ENCODE data around the gene HOXB3.

The HOXB3 gene

DNA sequence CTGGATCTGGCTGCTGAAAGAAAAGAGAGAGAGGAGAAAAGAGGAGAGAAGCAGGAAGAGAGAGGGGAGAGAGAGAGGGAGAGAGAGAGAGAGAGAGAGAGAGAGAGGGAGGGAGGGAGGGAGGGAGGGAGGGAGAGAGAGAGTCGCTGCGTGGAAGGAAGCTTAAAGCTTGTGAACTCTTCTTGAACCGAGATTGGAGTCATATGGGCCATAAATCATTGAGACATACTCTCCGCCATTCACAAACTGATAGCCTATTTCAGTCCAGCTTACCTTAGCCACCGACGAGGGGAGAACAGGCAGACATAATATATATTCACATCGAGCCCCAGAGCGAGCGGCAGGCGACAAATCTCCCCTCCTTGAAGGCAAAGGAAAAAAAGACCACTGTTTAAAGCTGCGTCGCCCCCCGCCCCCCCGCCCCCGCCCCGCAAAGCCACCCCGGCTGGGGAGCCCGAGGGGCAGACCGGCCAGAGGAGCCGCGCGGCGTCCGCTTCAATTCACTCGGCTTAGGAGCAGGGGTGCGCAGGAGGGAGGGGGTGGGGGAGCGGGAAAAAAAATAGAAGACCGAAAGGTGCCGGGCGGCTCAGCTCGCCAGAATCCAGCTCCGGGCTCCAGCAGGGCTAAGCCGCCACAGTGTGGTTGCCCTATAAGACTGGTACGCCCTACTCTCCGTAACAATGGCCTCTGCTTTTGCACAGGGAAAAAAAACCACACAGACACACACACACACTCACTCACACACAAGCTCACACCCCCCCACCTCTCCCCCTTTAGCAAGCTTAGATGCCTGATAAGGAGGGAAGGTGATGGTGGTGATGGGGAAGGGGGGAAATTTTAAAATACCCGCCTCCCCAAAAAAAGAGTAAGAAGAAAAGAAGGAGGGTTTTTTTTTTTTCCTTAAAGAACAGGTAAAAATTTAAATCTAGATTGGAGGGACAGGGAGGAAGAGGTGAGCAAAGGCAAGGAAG lies 34.5 kb downstream of the HOXB3 start:
- no peak for DNase-seq

DNA sequence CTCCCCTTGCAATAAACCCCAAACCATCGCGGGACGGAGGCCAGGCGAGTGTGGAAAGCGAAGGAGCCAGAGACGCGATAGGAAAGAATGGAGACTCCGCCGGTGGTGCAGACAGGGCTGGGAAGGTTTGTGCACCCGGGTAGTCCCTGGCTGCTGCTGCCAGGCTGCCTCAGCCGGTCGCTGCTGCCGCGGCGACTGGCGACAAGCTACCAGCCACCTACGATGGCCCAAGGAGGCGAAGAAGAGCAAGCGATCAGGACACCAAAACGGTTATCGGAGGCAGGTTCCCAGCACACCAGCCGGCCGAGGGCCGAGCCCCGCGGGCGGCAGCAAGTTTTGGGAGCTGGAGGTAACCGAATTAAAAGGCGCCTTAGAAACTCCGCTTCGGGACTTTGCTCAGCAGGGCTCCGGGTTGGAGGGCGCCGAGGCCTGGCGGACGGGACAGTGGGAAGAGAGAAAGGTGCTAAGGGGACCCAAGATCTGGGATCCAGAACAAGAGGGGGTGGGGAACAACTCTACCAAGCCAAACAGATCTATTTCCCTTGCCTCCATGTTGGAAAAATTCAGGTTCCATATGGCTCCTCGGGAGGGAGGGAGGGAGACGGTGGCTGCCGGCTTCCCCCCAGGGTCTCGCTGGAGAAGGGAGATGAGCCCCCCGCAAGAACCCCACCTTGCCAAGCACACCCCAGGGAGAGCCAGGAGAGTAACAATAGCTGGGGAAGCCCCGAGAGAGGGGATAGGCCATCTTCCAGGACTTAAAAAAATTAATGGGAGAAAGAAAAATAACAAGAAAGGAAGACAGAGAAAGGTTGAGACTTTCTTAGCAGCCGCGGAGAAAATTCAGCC lies 35.4 kb downstream of the HOXB3 start:
- DNase-seq: no peak

DNA sequence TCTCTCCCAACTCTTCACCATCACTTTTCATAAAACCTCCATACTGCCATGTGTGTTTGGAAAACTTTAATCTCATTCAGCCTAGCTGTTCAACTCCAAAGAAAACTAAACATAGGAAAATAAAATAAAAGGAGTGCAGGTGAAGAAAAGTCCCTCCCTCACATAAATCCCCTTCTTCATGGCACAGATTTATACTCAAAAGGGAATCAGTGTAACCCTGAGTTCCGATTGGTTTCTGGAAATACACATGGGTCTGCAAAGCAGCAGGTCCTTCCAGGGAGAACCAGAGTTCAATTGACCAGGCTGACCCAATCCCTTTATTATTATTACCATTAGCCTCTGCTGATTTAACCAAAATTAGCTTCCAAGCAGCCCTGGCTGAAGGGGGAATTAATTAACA lies 36.2 kb downstream of the HOXB3 start:
- no peak for DNase-seq

DNA sequence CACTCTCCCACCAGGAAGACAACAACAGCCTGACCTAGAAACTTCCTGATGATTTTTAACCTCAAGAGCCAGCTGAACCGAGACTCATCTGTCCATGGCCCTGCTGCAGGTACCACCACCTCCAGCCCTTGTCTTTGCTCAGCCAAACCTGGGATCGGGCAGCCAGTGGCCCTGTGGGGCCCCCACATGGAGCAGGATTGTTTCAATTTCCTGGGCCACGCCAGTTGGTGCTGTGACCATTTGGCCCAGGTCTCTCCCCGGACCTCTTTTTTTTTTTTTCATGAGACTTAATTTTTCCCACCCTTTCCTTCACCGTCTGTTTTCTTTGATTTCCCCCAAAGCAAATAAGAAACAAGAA lies 36.9 kb downstream of the HOXB3 start:
- DNase-seq: no peak

DNA sequence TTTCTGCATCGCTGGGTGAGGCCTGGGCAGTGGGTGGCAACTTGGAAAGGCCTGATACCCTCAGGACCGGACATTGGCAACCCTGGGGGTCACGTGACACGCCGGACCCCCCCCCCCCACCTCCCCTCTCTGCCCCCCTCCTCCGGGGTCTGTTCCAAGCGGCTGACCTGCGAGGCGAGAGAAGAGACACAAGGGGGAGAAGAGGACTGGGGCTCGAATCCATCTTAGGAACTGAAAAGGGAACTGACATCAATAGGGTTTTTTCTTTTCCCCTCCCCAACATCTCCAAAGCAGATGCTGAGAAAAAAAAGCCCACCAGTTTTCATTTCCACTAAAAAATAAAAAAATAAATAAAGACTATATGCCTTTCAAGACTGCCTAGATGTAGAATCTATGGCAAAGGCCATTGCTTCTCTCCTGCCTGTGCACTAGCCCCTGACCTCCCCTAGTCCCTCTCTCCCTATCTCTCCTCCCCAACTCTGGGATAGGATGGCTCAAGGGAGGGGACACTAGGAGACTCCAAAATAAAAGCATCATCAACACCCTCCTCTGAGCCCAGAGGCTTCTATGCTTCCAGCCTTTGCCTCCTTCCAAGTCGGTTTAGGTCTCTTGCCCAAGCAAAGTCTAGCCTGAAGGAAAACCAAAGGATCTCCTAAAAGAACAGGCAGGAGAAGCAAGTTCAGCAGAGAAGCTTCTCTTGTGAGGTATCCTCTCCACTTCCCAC lies 37.4 kb downstream of the HOXB3 start:
- DNase-seq: no peak

DNA sequence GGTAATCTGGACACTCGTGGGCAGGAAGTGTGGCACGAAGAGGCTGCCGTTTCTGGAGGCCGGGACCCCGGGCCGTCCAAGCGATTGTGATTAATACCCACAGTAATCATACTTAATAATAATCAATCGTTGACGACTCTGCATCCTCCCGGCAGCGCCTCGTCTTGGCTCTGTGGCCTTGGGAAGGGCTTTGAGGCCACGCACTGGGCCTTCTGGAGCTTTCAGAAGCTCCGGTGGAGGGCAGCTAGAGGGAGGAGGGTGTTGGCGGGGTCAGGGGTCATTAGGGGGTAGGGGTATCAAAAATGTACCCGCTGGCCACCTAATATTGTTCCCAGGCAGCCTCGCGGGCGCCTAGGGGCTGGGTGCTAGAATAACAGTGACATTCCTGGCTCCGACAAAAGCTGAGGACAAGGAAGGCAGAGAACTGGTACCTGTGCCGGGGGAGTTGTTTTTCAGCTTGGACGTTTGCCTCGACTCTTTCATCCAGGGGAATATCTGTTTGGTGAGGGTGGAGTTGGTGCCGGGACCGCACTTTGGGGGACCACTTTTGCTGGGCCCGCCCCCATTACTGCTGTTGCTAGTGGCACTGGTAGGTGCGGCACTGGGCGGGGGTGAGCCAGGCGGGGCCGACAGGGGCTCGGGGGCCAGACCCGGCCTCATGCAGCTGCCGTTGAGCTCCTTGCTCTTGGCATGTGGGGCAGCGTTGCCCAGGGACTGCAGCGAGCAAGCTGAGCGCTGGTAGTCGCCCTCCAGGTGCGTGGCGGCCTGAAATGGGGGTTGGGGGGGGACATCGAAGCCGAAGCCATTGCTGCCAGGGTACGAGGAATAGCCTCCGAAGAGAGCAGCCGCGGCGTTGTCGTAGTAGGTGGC lies 38.2 kb downstream of the HOXB3 start:
- no peak for DNase-seq

DNA sequence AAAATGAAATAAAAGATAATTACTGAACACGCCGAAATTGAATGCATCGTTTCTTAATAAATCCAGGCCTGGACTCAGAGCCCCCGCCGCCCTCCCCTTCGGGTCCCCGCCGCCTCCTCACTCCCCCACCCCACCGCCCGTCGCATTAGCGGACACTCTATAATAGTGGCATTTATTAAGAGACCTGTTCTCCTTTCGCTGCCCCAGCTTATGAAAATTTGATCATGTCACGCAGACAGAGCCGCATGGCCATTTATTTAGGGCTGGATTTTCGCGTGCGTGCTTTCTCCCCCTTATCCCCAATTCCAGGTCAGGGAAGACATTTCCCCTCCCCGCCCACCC lies 38.9 kb downstream of the HOXB3 start:
- no peak for DNase-seq

DNA sequence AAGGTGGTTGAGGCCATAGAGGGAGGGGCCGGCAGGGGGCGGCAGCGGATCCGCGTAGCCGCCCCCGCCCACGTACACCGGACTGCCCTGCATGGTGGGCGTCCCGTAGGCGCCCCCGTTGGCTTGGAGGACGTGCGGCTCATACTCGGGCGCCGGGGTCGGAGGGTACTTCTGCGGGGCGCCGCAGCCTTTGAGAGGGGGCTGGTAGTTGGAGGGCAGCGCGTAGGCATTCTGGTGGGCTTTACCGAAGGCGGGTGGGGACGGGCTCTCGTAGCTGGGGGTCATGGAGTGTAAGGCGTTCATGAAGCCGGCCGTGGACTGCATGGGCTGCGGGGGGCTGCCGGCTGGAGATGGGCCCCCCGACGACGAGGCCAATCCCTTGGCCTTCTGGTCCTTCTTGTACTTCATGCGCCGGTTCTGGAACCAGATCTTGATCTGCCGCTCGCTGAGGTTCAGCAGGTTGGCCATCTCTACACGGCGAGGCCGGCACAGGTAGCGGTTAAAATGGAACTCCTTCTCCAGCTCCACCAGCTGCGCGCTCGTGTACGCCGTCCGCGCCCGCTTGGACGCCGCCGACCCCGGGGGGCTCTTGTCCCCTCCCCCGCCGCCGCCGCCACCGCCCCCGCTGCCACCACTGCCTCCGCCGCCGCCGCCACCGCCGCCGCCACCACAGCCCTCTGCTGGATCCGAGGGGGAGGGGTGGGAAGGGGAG lies 39.4 kb downstream of the HOXB3 start:
- DNase-seq: no peak

DNA sequence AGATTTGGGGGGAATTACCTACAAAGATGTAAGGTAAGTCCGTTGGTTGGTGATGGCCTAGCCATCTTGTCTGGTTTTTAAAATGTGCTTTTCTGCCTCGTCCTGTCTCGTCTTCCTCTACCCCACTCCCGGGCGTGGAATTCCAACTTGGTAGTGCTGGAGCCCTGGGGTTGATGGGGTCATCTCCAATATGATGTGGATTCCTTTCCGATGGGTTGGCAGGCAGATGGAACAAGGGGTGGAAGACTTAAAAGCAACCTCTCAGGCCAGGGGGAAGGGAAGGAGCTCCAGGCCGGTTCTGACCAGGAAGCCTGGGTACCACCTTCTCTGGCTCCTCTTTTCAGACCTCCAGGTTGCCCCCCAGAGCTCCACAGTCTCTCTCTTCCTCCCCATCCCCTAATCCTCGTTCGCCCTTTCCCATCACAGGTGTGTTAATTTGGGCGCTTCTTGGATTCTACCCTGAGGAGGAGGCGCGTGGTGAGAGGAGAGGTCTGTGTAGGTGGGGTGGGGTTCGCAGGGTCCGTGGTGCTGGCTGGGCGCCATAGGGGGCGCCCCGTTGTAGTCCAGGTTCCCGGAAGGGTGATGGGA lies 40.0 kb downstream of the HOXB3 start:
- DNase-seq: no peak

DNA sequence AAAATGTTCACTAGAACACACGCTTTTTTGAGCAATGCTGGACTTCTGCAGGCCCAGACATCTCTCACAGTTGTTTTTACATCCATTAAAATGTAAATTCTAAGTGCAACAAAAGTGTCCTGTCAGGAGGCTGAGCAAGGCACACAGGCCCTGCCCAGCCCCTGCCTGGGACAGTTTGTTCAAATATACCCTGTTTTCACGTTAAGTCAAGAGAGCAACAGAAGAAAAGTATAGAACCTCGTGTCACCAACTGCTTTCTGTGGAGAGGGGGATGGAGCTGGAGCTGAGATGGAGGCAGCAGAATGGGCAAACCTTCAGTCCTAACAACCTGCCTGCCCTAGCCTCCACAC lies 40.8 kb downstream of the HOXB3 start:
- DNase-seq: no peak

DNA sequence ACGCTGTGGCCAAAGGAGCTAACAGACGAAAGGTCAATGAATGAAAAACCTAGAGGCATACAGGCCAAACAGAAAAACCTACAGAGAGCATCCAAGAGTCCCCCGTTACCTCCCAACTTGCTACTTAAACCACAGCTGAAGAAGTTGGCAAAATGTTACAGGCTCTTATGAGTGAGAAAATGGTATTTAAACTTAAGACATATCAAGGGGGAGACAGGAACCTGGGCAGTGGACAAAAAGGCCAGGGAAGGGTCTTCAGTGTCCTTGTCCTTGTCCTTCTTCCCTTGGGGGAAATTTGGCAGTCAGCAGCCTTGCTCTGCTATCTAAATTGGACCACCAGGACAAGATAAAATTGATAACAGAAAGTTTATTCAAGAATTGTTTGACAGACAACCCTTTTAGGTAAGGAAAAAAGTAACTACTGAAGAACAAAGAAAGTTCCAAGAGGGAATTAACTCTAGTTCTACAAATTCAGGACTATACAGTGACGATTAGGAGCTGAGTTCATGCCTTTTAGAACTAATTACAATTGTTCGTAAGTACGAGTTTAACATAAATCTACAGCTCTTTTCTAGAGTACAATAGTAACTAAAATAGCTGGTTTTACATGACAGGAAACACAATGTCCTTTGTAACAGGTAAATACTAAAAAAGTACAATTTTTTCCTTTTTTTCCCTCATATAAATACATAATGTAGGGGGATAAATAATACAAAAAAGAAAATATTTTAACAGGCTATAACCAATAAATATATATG lies 41.3 kb downstream of the HOXB3 start:
- no peak for DNase-seq

DNA sequence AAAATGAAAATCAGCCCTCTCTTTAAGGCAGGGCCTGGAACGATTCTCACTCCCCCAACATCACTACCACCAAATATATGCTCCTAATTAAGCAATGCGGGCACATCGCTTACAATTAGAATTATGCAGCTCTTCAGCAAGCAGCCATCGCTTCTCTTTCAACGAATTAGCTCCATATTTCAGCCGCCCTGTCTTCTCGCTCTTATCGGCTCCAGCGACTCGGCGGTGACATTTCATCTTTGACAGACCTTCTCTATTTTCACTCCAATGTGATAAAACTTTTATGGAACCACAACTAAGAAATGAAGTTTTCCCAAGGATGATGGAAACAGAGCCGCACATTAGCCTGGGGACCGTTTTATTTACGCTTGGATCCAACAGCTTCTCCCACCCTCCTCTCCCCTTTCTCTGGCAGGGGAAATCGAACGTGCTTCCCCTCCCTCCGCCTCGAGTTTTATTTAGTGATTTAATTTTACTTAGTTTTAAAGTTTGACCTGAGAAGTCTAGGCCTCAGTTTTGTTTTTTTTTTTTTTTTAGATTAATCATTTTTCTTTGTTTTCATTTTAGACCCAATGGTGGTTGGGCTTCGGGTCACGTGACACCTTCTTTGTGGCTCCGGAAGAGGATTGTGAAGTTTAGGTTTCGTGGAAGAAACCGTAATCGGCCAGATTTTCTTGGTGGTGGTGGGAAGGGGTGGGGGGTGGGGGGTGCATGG lies 42.1 kb downstream of the HOXB3 start:
- peak; percentile 37 to 54 for DNase-seq

DNA sequence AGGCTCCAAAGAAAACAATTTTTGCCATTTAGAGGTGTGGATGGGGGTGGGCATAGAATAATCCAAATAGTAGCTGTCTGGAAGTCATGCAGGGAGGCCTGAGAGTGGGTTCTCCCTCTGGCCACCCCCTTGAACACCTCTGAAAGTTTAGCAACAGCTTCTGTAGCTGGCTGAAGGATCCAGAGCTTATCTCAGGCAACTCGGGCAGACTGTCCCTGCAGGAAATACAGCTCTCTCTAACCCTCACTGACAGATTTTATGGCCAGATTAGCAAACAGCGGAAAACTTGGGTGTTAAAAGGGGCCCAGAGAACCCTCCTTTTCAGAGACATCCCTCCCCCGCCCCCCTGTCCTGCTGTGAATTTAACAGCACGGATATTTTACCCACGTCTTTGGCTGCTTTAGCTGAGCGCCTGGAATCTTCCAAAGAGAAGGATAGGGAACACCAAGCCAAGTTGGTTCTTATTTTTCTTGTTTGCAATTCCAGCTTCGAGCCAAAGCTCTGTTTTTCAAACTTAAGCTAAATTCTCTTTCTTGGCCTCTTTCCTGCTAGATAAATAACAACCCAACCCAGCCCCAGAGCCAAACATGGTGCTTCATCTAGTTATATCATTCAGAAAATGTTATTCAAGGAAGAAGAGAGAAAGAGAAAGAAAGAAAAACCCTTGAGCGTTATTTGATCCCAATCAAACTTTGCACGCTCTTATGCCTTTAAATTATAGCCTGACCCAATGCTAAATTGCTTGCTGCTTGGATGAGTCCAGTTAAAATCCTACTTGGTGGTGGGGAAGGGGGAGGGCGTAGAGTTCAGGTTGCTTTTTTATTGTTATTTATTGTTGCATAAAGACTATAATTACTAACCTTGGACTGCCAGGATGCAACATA lies 42.9 kb downstream of the HOXB3 start:
- DNase-seq: no peak

DNA sequence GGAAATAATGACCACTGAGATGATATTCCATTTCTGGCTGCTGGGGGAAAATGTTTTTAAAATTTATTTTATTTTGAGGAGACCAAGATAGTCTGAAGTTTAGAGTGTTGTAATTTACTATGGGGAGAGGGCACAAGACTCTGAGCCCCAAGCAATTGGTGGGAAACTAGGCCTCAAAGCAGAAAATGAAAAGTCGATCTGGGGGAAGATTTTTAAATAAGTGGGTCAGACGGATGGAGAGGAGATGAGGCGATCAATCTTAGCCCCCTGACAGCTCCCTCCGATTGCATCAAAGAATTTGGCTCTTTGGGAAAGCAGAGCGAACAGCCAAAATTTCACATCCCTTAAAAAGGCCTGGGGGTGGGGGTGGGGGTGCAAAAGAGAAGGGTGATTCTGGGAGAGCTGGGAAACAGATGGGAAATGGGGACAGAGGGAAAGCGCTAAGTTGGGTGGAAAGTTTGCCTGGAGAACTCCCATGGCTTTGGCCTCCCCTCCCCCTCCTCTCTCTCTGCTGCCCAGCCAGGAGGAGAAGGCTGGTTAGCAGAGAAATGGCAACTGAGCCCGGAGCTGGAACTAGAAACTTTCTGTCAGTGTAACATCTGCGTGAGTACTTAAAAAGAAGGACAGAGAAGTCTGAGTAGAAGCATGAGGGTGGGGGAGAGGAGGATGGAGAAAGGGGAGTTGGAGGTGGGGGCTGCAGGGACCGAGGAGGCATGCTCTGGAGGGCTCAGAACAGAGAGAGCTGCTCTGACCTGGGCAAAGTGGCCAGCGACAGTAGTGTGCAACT lies 43.7 kb downstream of the HOXB3 start:
- no peak for DNase-seq

DNA sequence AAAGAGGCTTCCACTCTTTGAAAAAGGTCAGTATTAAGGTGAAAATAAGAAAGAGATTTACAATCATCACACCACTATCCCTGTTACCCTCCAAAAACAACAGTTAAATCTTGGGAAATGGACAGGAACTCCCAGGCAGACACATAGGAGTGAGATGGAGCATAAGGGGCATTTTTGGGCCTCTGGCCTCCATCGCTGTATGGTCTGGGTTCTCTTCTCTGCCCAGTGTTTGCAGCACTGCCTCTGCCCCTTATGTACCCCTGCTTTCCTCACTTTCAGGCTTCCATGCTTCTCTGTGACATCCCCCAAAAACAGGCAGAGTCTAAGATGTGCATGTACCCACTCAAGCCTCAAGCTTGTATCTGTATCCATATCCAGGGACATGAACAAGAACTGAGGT lies 44.5 kb downstream of the HOXB3 start:
- no peak for DNase-seq

DNA sequence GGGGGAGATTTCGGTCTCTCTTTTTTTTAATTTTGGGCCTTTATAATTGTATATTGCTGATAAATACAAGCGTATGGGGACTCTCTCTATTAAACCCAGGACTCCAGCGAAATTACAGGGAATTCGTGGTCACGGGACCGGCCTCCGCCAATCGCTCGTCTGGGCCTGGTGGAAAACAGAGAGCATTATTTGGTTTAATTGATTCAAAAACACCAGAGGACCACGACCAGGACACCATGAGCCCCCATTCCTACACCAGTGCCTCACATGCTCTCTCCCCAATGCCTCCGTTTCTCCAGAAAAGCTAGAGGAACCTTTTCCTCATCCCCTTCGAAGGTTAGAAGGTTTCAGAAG lies 45.0 kb downstream of the HOXB3 start, which contains the start of gene HOXB2:
HOXB2 (minus strand) TSS at position 88 of the 354 bp plus-strand sequence. CDS start 198 bp downstream, outside the sequence.
- DNase-seq: no peak

DNA sequence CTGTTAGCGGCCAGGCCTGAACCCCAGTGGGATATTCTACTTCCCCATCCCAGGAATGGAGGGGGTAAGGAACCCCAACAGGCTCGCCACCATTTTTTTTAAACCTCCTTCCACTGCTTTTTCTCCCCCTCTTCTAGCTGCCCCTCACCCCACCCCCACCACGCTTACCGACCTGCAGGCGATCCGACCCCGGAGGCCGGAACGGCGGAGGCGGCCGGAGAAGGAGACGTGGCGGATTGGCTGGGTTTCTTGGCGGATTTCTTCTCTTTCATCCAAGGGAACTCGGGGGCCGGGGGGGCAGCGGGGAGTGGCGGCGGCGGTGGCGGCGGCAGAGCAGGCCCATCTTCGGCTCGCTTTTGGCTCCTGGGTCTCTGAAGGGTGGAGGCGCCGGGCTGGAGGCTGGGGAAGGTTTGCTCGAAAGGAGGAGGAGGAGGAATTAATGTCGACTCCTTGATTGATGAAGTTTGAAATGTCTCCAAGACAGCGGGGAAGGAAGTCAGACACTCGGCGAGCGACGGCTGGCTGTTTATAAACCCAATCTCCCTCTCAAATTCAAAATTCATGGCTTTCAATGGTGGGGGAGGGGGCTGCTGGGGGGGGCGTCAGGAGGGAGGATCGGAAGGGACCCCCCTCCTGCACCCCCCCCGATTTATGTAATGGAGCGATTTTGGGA lies 45.6 kb downstream of the HOXB3 start:
- DNase-seq: peak; percentile 19 to 51

Data from CD4-positive, alpha-beta T cell treated with Interleukin-1 beta for 1 hour (primary cell).